ENCODE data around the gene MDP1. TPM values are rescaled to one million over a fixed set of nuclear protein-coding genes. Genes with fewer than 3 reads are reported as not detected.
A peak's percentile ranks its signal among the peaks of the same experiment; 100 is the strongest.

MDP1 gene
- total RNA-seq, 3 donors from 2014 or later, result 13.1 to 20.8 (median 17.1) TPM

DNA sequence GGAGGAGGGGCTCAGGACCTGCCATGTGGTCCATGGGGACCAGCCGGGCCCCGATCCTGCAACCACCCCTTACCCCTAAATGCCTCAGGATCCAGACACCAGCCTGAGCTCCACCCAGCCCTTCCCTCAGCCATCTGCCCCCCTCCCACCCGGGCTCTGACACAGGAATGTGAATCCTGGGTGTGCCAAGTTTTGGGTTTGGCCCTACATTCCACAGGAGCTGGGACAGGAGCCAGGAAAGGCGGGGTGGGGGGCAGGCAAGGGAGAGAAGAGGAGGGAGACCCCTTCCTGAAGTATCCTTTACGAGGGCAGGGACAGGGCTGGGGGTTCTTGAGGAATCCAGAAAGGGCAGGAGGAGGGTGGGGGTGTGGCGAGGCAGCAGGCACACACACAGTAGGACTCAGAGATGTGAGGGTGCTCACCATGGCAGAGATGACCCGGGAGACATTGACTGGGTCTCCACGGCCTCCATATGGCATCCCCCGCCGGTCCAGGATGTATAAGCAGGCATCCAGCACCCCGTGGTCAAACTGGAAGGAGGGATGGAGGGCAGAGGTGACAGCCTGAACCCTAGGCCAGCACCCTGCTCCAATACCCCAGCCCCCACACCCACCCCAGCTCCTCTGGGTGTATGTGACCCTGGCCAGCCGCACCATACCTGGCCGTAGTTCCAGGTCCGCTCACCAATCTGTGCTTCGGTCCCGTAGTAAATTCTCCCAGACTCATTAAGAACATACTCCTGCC is 43.6 kb upstream of the MDP1 start:
- H3K9me3 ChIP-seq, result no peaks in the 10 kb centered on the region
- intact Hi-C loops (cut with DNase I; ENCODE audit: low total_unique reads), result no loop called here
- H3K36me3 ChIP-seq, result no peaks in the 10 kb centered on the region
- TF ChIP-seq POLR2AphosphoS5 (IDR thresholded peaks at IDR 0.05) (no peak), POLR2A (IDR thresholded peaks at IDR 0.05) (no peak)
- TF ChIP-seq, protein P1, sequence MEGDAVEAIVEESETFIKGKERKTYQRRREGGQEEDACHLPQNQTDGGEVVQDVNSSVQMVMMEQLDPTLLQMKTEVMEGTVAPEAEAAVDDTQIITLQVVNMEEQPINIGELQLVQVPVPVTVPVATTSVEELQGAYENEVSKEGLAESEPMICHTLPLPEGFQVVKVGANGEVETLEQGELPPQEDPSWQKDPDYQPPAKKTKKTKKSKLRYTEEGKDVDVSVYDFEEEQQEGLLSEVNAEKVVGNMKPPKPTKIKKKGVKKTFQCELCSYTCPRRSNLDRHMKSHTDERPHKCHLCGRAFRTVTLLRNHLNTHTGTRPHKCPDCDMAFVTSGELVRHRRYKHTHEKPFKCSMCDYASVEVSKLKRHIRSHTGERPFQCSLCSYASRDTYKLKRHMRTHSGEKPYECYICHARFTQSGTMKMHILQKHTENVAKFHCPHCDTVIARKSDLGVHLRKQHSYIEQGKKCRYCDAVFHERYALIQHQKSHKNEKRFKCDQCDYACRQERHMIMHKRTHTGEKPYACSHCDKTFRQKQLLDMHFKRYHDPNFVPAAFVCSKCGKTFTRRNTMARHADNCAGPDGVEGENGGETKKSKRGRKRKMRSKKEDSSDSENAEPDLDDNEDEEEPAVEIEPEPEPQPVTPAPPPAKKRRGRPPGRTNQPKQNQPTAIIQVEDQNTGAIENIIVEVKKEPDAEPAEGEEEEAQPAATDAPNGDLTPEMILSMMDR (IDR thresholded peaks at IDR 0.05), result no peak
- H3K27me3 ChIP-seq, result no peaks in the 10 kb centered on the region
- peak overlapping the region in 1 of 3 donors; percentile 7 for H3K4me3 ChIP-seq
- peak overlapping the region; percentile 82 to 83 for H3K27ac ChIP-seq
- DNase-seq (ENCODE audit: low spot score in 2 of 2), result peak in 1 of 2 donors; percentile 55
- H3K4me1 ChIP-seq, result no peaks in the 10 kb centered on the region

- Histone ChIP-seq H3K27me3 (no peaks in the 10 kb centered on the region), H3K27ac (peak overlapping the region; percentile 82 to 83), H3K4me1 (no peaks in the 10 kb centered on the region), H3K9me3 (no peaks in the 10 kb centered on the region), H3K36me3 (no peaks in the 10 kb centered on the region), H3K4me3 (peak overlapping the region in 1 of 3 donors; percentile 7)
- no peak for TF ChIP-seq POLR2A (IDR thresholded peaks at IDR 0.05)
- TF ChIP-seq POLR2AphosphoS5 (IDR thresholded peaks at IDR 0.05), result no peak
- TF ChIP-seq, protein P1 (IDR thresholded peaks at IDR 0.05), result no peak
- no peak for DNase-seq (ENCODE audit: low spot score in 2 of 2)
- intact Hi-C loops (cut with DNase I; ENCODE audit: low total_unique reads), result no loop called here
Measured at GRCh38 chr14:24258548-24259265, 42.8 kb upstream of the MDP1 start.

GRCh38 chr14:24258119-24258518 is 42.3 kb upstream of the MDP1 start:
- intact Hi-C loops (cut with DNase I; ENCODE audit: low total_unique reads), result no loop called here
- Histone ChIP-seq H3K36me3 (no peaks in the 10 kb centered on the region), H3K27me3 (no peaks in the 10 kb centered on the region), H3K9me3 (no peaks in the 10 kb centered on the region), H3K4me3 (no peak overlapping the region), H3K27ac (no peak overlapping the region), H3K4me1 (no peaks in the 10 kb centered on the region)
- DNase-seq (ENCODE audit: low spot score in 2 of 2), result no peak
- TF ChIP-seq POLR2AphosphoS5 (IDR thresholded peaks at IDR 0.05) (no peak), POLR2A (IDR thresholded peaks at IDR 0.05) (no peak)
- TF ChIP-seq, protein P1 (IDR thresholded peaks at IDR 0.05), result no peak

DNA sequence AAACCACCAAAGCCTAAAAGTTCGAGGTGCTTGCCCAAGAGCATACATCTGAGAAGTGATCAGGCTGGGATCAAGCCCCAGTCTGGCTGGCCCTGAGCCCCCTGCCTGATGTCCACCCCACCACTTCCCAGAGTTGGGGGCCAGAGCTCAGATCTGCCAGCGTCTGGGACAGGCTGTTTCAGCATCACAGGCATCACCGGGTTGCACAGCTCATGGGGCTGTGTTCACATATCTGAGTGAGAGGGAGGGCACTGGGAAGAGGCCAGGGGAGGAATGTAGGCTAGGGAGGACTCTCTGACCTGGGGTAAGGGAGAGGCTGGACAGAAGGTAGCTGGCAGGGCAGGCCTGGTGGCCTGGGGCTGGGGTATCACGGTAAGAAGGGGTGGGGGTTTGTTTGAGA is 41.1 kb upstream of the MDP1 start:
- Histone ChIP-seq H3K9me3 (no peaks in the 10 kb centered on the region), H3K27ac (no peak overlapping the region), H3K4me1 (no peaks in the 10 kb centered on the region), H3K36me3 (no peaks in the 10 kb centered on the region), H3K27me3 (no peaks in the 10 kb centered on the region), H3K4me3 (no peak overlapping the region)
- intact Hi-C loops (cut with DNase I; ENCODE audit: low total_unique reads), result no loop called here
- DNase-seq (ENCODE audit: low spot score in 2 of 2), result no peak
- no peak for TF ChIP-seq POLR2A (IDR thresholded peaks at IDR 0.05)
- no peak for TF ChIP-seq POLR2AphosphoS5 (IDR thresholded peaks at IDR 0.05)
- TF ChIP-seq, protein P1 (IDR thresholded peaks at IDR 0.05), result no peak
